NCI-H1436 (cell line): Measurements from ENCODE around the gene OR6K3.
"Not testable (repeated sequence)": the region's sequence is repeated elsewhere in the genome, so short reads cannot be mapped to it uniquely, and the experiment has no call there.

Experiments used
- DNase-seq: peaks from one replicate; lab custom pipeline; 2025; lab: John Stamatoyannopoulos, UW

The OR6K3 gene, protein sequence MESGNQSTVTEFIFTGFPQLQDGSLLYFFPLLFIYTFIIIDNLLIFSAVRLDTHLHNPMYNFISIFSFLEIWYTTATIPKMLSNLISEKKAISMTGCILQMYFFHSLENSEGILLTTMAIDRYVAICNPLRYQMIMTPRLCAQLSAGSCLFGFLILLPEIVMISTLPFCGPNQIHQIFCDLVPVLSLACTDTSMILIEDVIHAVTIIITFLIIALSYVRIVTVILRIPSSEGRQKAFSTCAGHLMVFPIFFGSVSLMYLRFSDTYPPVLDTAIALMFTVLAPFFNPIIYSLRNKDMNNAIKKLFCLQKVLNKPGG

DNA sequence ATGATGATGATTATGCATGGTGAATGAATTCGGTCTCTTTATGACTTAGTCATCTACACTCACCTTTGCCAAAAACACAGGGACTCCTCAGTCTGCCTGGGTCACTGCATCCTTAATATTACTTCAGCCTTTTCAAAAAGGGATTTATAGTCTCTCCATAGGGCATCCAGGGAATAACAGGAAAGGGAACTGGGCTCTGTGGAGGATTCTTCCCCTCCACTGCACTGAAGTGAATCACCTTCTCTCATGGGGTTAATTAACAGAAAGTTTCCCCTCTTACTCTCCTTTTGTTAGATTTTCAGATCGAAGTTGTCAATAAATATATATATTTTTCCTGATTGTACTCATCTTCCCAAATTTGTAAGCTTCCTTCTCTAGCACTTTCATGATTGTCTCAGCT lies at the start of gene OR6K3:
Gene OR6K3 (minus strand): TSS at position 101 of the 400 bp plus-strand sequence. CDS start 2,605 bp downstream, outside the sequence.
- DNase-seq, result no peak

DNA sequence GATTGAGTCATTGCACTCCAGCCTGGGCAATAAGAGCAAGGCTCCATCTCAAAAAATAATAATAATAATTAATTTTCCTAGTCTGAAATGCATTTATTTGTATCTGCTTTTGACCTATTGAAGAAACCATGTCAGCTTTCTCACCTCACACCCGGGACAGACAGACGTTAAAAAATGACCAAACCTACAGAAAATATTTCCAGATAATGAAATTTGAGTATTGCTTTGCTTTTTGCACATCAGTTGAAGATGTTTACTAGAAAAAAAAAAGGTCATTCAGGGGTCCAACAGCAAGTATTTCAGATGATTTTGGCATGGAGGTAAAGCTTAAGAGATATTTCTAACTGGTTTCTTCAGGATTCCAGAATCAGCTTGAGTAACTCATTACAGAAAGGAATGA lies 33.9 kb upstream of the OR6K3 start, which contains the start of gene OR6K6:
Gene OR6K6 (plus strand): TSS at position 301 of the 400 bp plus-strand sequence. CDS start 168 bp downstream, outside the sequence.
- DNase-seq, result no peak

DNA sequence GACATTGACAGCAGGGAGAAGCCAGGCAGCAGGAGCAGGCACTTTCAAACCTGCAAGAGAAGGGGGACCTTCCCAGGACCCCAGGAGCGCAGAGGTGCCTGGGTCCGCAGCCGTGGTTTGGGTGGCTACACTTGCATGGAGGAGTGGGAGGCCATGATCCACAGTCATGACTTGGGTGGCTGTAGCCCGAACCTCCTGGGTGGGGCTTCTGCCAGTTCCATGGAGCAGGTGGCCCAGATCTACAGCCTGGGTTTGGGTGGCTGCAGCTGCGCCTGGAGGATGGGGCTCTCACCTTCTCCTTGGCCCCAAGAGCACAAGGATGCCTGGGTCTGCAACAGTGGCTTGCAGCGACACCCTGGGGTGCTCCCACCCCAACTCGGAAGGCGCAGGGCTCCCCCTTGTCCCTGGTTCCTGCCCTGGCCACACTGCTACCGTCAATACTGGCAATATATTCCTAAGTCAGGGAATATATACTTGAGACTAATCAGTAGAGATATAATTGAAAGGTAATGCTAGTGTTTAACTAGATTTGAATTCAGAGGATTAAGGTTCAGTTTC lies 31.7 kb upstream of the OR6K3 start:
- no peak for DNase-seq

DNA sequence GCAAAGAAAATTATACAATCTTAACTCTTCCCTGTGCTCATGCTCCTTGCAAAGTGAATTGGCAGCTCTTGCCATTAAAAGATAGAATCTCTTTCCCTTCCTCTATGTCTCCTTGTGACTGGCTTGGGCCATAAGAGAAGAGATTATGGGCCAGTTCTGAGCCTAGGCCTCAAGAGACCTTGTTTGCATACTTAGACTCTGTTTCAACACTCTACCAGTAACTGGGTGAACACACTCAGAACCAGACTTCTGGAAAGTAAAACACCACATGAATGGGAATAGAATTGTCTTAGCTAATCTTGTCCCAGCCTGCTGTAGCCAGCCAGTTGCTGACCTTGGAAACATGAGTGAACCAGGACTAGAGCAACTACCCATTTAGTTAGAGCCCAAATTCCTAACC lies 15.3 kb upstream of the OR6K3 start:
- DNase-seq, result no peak

DNA sequence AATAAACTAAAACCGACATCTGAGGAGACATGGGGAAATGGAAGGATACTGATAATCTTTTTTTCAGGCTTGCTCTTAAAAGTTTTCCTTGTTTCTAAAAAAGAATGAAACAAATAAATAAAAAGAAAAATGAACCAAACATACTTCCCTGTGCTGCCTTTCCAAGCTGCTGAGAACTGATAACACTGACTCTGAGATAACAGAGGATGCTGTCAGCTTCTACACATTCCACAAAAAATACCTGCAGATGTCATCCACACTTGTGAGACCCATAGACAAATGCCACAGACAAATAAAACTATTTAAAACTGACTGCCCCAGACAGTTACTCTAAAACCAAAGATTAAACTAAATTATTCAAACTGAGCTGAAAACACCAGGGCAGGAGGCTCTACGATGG lies 12.0 kb upstream of the OR6K3 start:
- no peak for DNase-seq

DNA sequence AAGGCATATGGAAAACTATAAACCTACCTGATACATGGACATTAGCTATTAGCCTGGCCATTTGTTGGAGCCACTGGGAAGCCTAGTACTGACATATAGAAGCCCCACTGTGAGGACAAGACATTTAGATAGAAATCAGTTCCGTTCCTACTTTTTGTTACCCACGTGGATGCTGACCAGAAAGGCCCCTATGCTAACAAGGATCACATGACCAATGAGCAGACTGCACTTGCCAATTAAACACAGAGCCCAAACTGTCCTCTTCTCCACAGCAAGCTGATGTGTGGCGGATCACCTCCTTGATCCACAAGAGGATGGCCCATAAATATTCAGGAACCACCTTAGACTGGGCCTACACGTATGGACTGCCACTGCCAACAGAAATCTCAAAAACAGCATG lies 11.2 kb upstream of the OR6K3 start:
- no peak for DNase-seq

DNA sequence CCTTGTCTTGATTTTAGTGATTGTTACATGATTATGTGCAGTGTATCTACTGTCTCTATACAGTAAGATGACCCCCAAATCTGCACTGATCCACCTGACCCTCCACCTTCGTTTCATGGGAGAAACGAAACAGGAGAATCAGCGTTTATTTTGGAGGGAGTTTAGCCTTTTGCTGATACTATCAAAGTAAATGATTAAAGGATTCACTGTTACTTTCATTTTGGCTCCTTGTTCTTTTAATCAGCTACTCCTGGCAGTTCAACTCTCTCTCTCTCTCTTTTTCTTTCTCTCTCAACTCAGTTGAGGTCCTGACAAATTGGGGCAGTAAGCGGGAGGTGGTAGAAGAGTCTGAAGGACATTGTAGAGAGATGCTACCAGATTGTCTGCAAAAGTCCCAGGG lies 9.9 kb upstream of the OR6K3 start:
- DNase-seq, result no peak

DNA sequence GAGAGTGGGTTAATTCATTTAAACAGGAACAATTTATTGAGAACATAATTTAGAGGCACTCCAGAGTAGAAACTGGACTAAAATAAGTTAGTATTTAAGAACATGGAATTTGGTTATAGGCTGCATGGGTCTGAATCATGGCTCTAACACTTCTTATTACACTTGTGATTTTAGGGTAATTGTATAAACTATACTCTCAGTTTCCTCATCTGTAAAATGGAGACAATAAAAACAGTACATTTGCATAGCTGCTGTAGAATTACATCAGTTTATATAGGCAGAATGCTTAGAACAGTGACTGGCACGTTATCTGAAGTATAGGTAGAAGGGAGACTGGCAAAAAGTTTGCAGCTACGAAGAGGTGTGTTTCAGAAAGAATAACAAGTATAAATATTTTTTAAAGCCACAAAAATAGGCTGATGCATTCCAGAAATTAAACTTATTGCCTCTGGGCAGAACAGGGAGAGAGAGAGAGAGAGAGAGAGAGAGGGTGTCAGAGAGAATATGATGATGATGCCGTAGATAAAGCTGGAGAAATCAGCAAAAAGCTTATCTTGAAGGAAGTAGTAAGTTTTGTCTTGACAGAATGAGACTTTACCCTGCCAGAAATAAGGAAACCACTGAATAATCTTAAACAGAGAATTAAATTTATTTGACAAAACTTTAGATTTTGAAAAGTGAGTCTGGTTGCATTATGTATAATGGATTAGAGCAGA lies 8.1 kb upstream of the OR6K3 start:
- no peak for DNase-seq

DNA sequence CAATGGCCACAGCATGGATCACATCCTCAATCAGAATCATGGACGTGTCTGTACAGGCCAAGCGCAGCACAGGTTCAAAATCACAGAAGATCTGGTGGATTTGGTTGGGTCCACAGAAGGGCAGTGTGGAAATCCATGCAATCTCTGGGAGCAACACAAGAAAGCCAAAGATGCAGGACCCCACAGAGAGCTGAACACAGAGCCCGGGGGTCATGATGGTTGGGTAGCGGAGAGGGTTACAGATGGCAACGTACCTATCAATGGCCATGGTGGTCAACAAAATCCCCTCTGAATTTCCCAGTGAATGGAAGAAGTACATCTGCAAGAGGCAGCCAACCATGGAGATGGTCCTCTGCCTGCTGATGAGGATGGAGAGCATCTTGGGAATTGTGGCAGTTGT lies 3.9 kb upstream of the OR6K3 start:
- DNase-seq, result no peak

DNA sequence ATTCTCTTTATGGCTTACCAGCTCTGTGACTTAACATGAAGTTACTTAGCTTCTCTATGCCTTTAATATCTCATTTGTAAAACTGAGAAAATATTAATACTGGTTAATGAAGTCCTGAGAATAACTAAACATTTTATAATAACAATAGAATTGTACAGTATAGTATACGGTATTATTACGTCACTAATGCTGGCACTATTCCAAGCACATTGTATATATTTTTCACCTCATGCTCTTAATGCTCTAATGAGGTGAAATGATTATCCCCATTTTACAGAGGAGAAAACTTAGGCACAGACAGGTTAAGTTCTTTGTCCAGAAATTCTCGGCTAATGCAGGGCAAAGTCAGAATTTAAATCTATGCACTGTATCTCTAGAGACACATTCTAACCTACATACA lies 856 bp downstream of the OR6K3 start:
- no peak for DNase-seq

DNA sequence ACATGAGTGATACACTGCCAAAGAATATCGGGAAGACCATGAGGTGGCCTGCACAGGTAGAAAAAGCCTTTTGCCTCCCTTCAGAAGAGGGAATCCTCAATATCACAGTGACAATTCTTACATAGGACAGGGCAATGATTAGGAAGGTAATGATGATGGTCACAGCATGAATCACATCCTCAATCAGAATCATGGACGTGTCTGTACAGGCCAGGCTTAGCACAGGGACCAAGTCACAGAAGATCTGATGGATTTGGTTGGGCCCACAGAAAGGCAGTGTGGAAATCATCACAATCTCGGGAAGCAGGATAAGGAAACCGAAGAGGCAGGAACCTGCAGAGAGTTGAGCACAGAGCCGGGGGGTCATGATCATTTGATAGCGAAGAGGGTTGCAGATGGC lies 3.2 kb downstream of the OR6K3 start:
- no peak for DNase-seq

DNA sequence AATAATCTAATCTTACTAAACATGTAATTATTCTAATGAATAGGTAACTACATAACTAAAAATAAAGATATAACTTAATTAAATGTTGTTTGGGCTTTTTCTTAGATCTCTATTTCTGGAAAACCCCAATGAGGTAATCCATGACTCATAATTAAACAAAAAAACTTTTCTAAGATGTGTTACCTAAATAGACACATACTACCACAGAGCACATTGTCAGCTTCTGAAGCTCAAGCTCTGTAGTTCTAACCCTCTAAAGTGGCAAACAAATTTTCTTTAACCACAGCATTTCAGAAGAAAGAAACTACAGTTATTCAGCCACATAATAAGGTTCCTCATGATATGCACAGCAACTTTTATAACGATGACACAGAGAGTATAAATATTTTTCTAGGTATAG lies 4.2 kb downstream of the OR6K3 start:
- DNase-seq, result no peak

DNA sequence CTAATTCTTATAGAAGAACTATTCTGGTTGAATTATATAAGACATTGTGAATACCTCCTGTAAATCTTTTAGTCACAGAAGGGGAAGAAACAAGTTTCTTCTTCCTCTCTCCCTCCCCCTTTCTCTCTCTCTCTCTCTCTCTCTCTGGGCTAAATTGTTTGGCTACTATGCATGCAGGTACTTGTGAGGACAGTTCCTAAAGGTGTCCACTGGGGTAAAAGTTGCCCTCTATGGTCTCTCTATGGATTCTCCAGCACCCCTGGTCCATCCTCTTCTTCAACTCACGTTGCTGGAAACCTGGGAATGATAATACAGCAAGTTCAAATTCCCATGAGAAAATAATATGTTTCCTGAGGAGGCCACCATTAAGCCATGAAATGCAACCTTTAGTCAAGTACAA lies 5.8 kb downstream of the OR6K3 start:
- DNase-seq, result no peak

DNA sequence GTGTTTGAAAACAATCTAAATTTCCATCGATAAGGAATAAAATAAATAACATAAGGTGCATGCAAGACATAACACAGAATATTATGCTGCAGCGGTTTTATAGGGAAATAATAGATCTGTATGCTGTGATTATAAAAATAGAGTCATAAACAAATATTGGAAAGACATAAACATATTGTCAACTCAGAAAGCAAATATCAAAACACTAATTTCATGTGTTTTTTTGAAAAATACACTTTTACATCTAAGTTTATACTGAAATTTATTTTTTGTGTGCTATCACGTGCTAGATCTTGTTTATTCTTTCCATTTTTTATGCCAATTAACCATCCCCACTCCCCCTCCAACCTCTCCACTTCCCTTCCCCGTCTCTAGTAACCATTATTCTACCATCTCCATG lies 9.4 kb downstream of the OR6K3 start:
- DNase-seq, result no peak

DNA sequence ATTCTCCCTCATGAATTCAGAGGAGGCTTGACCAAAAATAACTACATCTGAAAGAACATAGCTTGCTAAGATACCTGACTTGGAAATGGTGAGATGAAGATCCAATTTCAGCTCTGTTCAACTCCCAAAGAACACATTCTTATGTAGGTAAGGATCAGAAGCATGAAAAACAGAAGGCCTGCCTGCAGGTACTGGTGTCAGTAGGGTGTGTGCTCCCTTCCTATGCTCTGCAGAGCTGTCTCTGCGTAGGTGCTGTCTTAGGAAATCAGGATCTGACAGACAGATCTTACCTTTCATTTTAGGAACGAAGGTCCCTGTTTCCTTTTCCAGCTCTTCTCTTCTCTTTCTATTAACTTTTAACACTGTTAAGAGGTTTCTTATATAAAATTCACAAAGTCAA lies 14.4 kb downstream of the OR6K3 start:
- DNase-seq, result no peak

DNA sequence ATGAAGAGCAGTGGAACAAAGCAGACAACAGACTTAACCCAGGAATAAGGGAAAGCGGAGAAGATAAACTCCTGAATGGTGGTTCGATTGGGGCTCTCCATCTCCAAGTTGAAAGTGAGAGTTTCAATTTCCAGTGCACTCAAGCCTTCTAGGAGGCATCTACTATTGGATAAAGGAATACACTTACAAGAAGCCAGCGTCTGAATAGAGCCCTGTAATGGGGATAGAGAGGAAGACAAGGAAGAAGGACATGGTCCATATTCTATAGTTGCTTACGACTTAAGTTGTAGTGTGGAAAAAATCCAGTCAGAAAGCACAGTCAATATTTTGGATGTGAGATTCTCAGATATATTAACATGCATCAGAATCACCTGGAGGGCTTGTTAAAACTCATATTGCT lies 20.0 kb downstream of the OR6K3 start, which contains the start of gene OR6K2:
Gene OR6K2 (minus strand): TSS at position 101 of the 400 bp plus-strand sequence. CDS start 0 bp downstream, at position 101.
- no peak for DNase-seq

DNA sequence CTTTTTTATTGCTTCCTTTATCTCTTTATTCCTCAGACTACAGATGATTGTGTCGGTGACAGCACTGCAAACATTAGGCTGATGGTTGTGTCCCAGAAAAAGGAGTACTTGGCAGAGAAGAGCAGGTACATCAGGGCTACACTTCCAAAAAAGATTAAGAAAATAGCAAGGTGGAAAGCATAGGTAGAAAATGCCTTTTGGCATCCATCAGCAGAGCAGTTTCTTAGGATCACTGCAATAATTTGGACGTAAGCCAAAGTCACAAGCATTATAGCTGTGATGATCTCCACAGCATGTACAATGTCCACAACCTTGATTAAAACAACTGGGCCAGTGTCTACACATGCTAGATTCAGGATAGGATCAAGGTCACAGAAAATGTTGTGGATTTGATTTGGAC lies 25.9 kb downstream of the OR6K3 start:
- no peak for DNase-seq

DNA sequence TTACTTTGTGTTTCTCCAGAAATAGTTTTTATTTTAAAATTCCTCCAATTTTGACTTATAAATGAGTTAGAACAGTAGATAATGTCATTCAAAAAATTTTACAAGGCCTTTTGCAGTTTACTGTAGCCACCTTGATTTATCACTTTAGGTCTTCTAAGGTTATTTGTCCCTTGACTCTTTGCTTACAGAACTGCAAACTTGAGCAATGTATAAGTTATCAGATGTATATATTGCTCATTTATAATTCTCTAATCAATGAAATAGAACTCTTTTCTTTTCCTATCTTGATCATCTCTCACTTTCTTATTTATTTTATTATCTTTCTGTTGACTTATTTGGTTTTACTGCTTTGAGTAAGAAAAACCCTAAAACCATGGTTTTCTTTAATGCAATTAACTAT lies 28.2 kb downstream of the OR6K3 start:
- no peak for DNase-seq

DNA sequence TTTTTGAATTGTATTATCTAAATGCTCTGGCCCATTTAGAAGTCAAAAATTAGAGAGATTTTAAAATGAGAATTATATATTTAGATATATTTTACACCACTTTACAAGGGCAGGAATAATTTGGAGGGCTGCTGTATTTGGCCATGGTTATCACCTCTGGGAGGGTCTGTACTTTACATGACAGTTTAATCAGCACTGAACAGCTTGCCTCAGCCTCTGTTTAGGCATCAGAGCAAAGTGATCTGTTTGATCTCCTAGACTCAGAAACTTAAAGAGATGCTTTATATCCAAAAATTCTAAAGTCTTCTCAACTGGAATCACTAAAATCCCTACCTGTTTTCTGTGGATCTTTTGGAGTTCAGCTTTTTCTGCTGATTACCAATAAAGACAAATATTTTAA lies 28.6 kb downstream of the OR6K3 start:
- DNase-seq, result no peak

DNA sequence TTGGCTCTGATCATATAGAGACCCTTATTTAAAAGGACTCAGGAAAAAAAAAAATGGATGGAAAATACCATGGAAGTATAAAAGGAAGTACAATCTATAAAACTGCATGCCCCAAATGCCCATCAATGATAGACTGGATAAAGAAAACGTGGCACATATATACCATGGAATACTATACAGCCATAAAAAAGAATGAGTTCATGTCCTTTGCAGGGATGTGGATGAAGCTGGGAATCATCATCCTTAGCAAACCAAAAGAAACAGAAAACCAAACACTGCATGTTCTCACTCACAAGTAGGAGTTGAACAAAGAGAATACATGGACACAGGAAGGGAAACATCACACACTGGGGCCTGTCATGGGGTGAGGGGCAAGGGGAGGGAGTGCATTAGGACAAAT lies 29.4 kb downstream of the OR6K3 start:
- DNase-seq, result not testable (repeated sequence)

DNA sequence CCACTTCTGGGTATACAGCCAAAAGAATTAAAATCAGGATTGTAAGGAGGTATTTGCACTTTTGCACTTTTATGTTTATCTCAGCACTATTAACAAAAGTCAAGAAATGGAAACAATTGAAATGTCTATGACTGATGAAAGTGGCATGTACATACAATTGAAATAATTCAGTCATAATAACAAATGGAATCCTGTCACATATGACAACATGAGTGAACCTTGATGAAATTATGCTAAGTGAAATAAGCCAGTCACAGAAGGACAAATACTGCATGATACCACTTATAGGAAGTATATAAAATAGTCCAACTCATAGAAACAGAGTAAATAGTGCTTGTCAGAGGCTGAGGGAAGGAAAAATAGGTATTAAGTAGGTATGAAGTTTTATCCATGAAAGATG lies 30.6 kb downstream of the OR6K3 start:
- DNase-seq, result no peak

DNA sequence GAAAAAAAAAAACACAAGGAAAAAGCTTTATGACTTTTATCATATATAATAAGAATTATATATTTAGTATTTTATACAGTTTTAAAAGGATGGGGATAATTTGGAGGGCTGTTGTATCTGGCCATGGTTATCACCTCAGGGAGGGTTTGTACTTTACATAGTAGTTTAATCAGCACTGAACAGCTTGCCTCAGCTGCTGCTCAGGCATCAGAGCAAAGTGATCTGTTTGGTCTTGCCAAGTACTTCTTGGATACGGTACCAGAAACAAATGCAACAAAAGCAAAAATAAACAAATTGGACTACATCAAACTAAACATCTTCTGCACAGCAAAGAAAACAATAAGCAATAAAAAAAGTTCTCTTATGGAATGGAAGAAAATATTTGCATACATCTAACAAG lies 31.4 kb downstream of the OR6K3 start:
- no peak for DNase-seq

DNA sequence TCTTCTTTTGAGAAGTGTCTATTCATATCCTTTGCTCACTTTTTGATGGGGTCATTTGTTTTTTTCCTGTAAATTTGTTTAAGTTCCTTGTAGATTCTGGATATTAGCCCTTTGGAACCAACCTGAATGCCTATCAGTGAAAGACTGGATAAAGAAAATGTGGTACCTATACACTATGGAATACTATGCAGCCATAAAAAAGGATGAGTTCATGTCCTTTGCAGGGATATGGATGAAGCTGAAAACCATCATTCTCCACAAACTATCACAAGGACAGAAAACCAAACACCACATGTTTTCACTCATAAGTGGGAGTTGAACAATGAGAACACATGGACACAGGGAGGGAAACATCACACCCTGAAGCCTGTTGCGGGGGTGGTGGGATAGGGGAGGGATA lies 32.2 kb downstream of the OR6K3 start:
- not testable (repeated sequence) for DNase-seq
